ENCODE results near the gene CISD3. TPM values are rescaled to one million over a fixed set of nuclear protein-coding genes. Genes with fewer than 3 reads are reported as not detected.

Gene CISD3
- total RNA-seq, 2 donors from 2014 or later, result 17.1 to 17.8 TPM

- no peak overlapping the region for H3K4me3 ChIP-seq
- no peak overlapping the region for H3K27ac ChIP-seq
- H3K27me3 ChIP-seq (replicated peaks; ENCODE audit: insufficient read depth), result no peaks in the 10 kb centered on the region
- 88% methylated on average over 18 of the region's 18 CpGs for WGBS
- no peak for DNase-seq (ENCODE audit: low spot score)
- H3K36me3 ChIP-seq, result peaks cover 4 to 8% of the 10 kb centered on the region in 2 donors
- H3K9me3 ChIP-seq, result no peaks in the 10 kb centered on the region
- intact Hi-C loops (cut with DNase I), result no loop called here
- peaks cover 4% of the 10 kb centered on the region for H3K4me1 ChIP-seq (replicated peaks)
- TF ChIP-seq CTCF (IDR thresholded peaks at IDR 0.05), result no peak
- TF ChIP-seq POLR2AphosphoS5 (IDR thresholded peaks at IDR 0.05), result no peak
- TF ChIP-seq POLR2A (IDR thresholded peaks at IDR 0.05), result no peak
These were observed 20.9 kb upstream of the CISD3 start for GRCh38 chr17:38709104-38709820.

GRCh38 chr17:38709864-38710603 lies 20.1 kb upstream of the CISD3 start:
- peaks cover 4 to 8% of the 10 kb centered on the region in 2 donors for H3K36me3 ChIP-seq
- H3K9me3 ChIP-seq, result no peaks in the 10 kb centered on the region
- H3K4me3 ChIP-seq, result no peak overlapping the region
- intact Hi-C loops (cut with DNase I), result no loop called here
- H3K4me1 ChIP-seq (replicated peaks), result peaks cover 4% of the 10 kb centered on the region
- WGBS, result 69% methylated on average over 13 of the region's 13 CpGs
- TF ChIP-seq CTCF (IDR thresholded peaks at IDR 0.05) (no peak), POLR2A (IDR thresholded peaks at IDR 0.05) (no peak)
- no peak overlapping the region for H3K27ac ChIP-seq
- H3K27me3 ChIP-seq (replicated peaks; ENCODE audit: insufficient read depth), result no peaks in the 10 kb centered on the region
- DNase-seq (ENCODE audit: low spot score), result no peak

DNA sequence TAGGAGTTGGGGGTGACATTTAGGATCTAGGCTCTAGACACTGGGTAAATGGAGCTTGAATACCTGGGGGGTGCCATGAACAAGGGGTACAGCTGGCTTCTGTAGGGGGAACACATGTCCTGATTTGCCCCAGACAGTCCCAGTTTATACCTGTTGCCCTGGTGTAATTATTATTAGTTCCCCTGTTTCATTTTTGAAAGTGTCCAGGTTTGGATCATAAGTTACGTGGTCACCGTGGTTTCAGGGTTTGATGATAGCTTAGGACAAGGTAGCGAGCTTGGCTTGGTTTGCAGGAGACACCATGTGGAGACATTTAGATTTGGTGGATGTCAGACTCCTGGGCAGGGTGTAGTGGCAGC lies 19.6 kb upstream of the CISD3 start:
- DNase-seq (ENCODE audit: low spot score), result no peak
- no peaks in the 10 kb centered on the region for H3K9me3 ChIP-seq
- intact Hi-C loops (cut with DNase I), result no loop called here
- H3K4me3 ChIP-seq, result no peak overlapping the region
- no peak overlapping the region for H3K27ac ChIP-seq
- 91% methylated on average over 3 of the region's 3 CpGs for WGBS
- TF ChIP-seq POLR2A (IDR thresholded peaks at IDR 0.05), result no peak
- no peak for TF ChIP-seq POLR2AphosphoS5 (IDR thresholded peaks at IDR 0.05)
- no peak for TF ChIP-seq CTCF (IDR thresholded peaks at IDR 0.05)
- peaks cover 4 to 8% of the 10 kb centered on the region in 2 donors for H3K36me3 ChIP-seq
- H3K4me1 ChIP-seq (replicated peaks), result peaks cover 4% of the 10 kb centered on the region
- H3K27me3 ChIP-seq (replicated peaks; ENCODE audit: insufficient read depth), result no peaks in the 10 kb centered on the region

DNA sequence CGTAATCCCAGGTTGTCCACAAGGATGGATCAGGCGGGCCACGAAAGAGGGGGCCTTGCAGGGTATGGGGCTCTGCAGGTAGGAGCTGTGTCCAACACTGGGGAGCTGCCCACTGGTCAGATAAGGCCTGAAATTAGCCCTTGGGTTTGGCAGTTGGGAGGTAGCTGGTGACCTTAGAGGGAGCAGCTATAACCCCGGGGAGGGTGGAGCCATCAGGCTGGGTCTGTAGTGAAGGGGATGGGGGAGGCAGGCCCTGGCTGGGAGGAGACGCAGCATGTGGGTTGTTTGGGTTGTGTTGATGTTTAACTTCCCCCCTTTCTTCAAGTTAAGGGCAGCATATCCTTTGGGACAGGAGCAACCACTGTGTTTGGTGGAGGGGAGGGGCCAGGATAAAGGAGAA lies 19.2 kb upstream of the CISD3 start:
- H3K36me3 ChIP-seq, result peaks cover 4 to 8% of the 10 kb centered on the region in 2 donors
- 82% methylated on average over 5 of the region's 5 CpGs for WGBS
- H3K27ac ChIP-seq, result no peak overlapping the region
- H3K27me3 ChIP-seq (replicated peaks; ENCODE audit: insufficient read depth), result no peaks in the 10 kb centered on the region
- DNase-seq (ENCODE audit: low spot score), result no peak
- no peak overlapping the region for H3K4me3 ChIP-seq
- no peaks in the 10 kb centered on the region for H3K9me3 ChIP-seq
- intact Hi-C loops (cut with DNase I), result no loop called here
- H3K4me1 ChIP-seq (replicated peaks), result peaks cover 4% of the 10 kb centered on the region
- TF ChIP-seq POLR2A (IDR thresholded peaks at IDR 0.05) (no peak), POLR2AphosphoS5 (IDR thresholded peaks at IDR 0.05) (no peak), CTCF (IDR thresholded peaks at IDR 0.05) (no peak)
